ENCODE measurements around the gene SCN5A. TPM values are rescaled to one million over a fixed set of nuclear protein-coding genes. Genes with fewer than 3 reads are reported as not detected.

Gene SCN5A
- total RNA-seq, 1 experiment from 2014 or later: 13.6 TPM

- TF ChIP-seq KAT7 (CRISPR knock-in tag; IDR thresholded peaks at IDR 0.05; ENCODE audit: borderline replicate concordance) (no peak), JAZF1 (CRISPR knock-in tag; IDR thresholded peaks at IDR 0.05) (no peak), NFATC4 (CRISPR knock-in tag; IDR thresholded peaks at IDR 0.05) (no peak), TEAD1 (CRISPR knock-in tag; IDR thresholded peaks at IDR 0.05) (no peak), MYBL2 (CRISPR knock-in tag; IDR thresholded peaks at IDR 0.05) (no peak), FOXP4 (CRISPR knock-in tag; IDR thresholded peaks at IDR 0.05) (no peak)
Measured at GRCh38 chr3:38519000-38519399, 130.5 kb downstream of the SCN5A start (continued).

GRCh38 chr3:38516669-38517068 lies 132.8 kb downstream of the SCN5A start:
- Mint-ChIP-seq H3K4me3 (no peak overlapping the region), H3K4me1 (peaks cover 34% of the 10 kb centered on the region), H3K36me3 (peaks cover 24% of the 10 kb centered on the region), H3K9me3 (0 out of 2 replicates have a peak, but pooled peaks cover 4% of the 10 kb centered on the region), H3K27ac (no peak overlapping the region), H3K27me3 (ENCODE audit: low read depth) (no peaks in the 10 kb centered on the region)
- TF ChIP-seq ATF1 (CRISPR knock-in tag; IDR thresholded peaks at IDR 0.05): no peak
- TF ChIP-seq HMGA2 (CRISPR knock-in tag; IDR thresholded peaks at IDR 0.05): no peak
- TF ChIP-seq ESRRA (CRISPR knock-in tag; IDR thresholded peaks at IDR 0.05; ENCODE audit: borderline replicate concordance): no peak
- TF ChIP-seq ZNF121 (CRISPR knock-in tag; IDR thresholded peaks at IDR 0.05): no peak
- TF ChIP-seq SMAD3 (CRISPR knock-in tag; IDR thresholded peaks at IDR 0.05; ENCODE audit: borderline replicate concordance): no peak
- TF ChIP-seq MXD4 (CRISPR knock-in tag; IDR thresholded peaks at IDR 0.05; ENCODE audit: borderline replicate concordance): no peak
- no peak for TF ChIP-seq ZNF138 (CRISPR knock-in tag; conservative IDR thresholded peaks at IDR 0.05)
- no peak for TF ChIP-seq ZNF671 (CRISPR knock-in tag; IDR thresholded peaks at IDR 0.05)
- no peak for TF ChIP-seq FOXJ3 (CRISPR knock-in tag; IDR thresholded peaks at IDR 0.05; ENCODE audit: borderline replicate concordance)
- no peak for TF ChIP-seq GRHL2 (CRISPR knock-in tag; IDR thresholded peaks at IDR 0.05; ENCODE audit: insufficient replicate concordance, severe bottlenecking)
- TF ChIP-seq MAX (CRISPR knock-in tag; IDR thresholded peaks at IDR 0.05): no peak
- TF ChIP-seq SP1 (CRISPR knock-in tag; conservative IDR thresholded peaks at IDR 0.05): no peak
- no peak for TF ChIP-seq HMGXB4 (CRISPR knock-in tag; IDR thresholded peaks at IDR 0.05)
- CTCF ChIA-PET: interaction anchor here (1.2 kb wide), 1 partner anchor 139 kb away, joined by 3 read pairs; no protein-coding TSS in a partner anchor
- POLR2A ChIA-PET: no interaction called here
- DNase-seq (ENCODE audit: low spot score): no peak
- no peak for ATAC-seq

GRCh38 chr3:38515367-38515766 lies 134.1 kb downstream of the SCN5A start:
- H3K27ac Mint-ChIP-seq: no peak overlapping the region
- H3K4me3 Mint-ChIP-seq: no peak overlapping the region
- H3K9me3 Mint-ChIP-seq: 0 out of 2 replicates have a peak, but pooled peaks cover 4% of the 10 kb centered on the region
- ATAC-seq (no peak), DNase-seq (ENCODE audit: low spot score) (no peak)
- CTCF ChIA-PET: interaction anchor here (0.7 to 1.3 kb wide), 3 partner anchors 19 to 140 kb away, joined by 3 read pairs; partner anchors contain the start of gene EXOG
- peaks cover 24% of the 10 kb centered on the region for H3K36me3 Mint-ChIP-seq
- POLR2A ChIA-PET: no interaction called here
- H3K4me1 Mint-ChIP-seq: peaks cover 21% of the 10 kb centered on the region
- no peaks in the 10 kb centered on the region for H3K27me3 Mint-ChIP-seq (ENCODE audit: low read depth)
- TF ChIP-seq E2F4 (CRISPR knock-in tag; IDR thresholded peaks at IDR 0.05; ENCODE audit: borderline replicate concordance, low read depth) (no peak), MXD4 (CRISPR knock-in tag; IDR thresholded peaks at IDR 0.05; ENCODE audit: borderline replicate concordance) (no peak), JAZF1 (CRISPR knock-in tag; IDR thresholded peaks at IDR 0.05) (no peak), ATF6 (CRISPR knock-in tag; IDR thresholded peaks at IDR 0.05) (no peak), SMAD4 (CRISPR knock-in tag; IDR thresholded peaks at IDR 0.05) (no peak), CDX4 (CRISPR knock-in tag; IDR thresholded peaks at IDR 0.05; ENCODE audit: borderline replicate concordance) (no peak), ZNF423 (CRISPR knock-in tag; IDR thresholded peaks at IDR 0.05) (no peak), ZNF671 (CRISPR knock-in tag; IDR thresholded peaks at IDR 0.05) (no peak), ZBTB43 (CRISPR knock-in tag; IDR thresholded peaks at IDR 0.05) (no peak), NR2C2 (CRISPR knock-in tag; IDR thresholded peaks at IDR 0.05) (no peak)

Measured in WTC11 (cell line).